CD14-positive monocyte (primary cell): ENCODE results near the gene PAEP. TPM values are rescaled to one million over a fixed set of nuclear protein-coding genes. Genes with fewer than 3 reads are reported as not detected.

Experiments
- DNase-seq, 3 donors: peaks; one replicate each; pipeline ENCODE4 v3.0.0-alpha.2; 2011 to 2022
- H2AFZ ChIP-seq: 2 replicates; pipeline ENCODE4 v1.6.0; 2012; ENCODE audit warnings: mild to moderate bottlenecking, low read depth, low read length, inconsistent platforms; ENCODE audit not compliant: insufficient read depth, poor library complexity, severe bottlenecking
- H3K27ac ChIP-seq, 2 donors: 1 replicate in 1 of 2; 2 replicates in 1 of 2; pipeline ENCODE4 v1.5.1; 2012 to 2013; ENCODE audit warnings: low read length in 2 of 2, control low read depth in 1 of 2, inconsistent platforms in 1 of 2, low read depth in 1 of 2, mild to moderate bottlenecking in 1 of 2
- H3K27me3 ChIP-seq, 2 donors: one replicate each; pipeline versions ENCODE4 v1.6.0 to v1.6.1; 2011 to 2013; ENCODE audit warnings: low read length in 2 of 2; ENCODE audit not compliant: control insufficient read depth in 2 of 2, insufficient read depth in 2 of 2
- H3K36me3 ChIP-seq, 2 donors: replicated peaks in 1 of 2; 1 replicate in 1 of 2; 2 replicates in 1 of 2; pipeline versions ENCODE4 v1.5.1 to v1.6.1; 2012 to 2013; ENCODE audit warnings: low read length in 2 of 2, control low read depth in 1 of 2, inconsistent platforms in 1 of 2, mild to moderate bottlenecking in 1 of 2; ENCODE audit not compliant: insufficient read depth in 2 of 2, control insufficient read depth in 1 of 2
- H3K4me1 ChIP-seq, 2 donors: 1 replicate in 1 of 2; 2 replicates in 1 of 2; pipeline versions ENCODE4 v1.5.1 to v1.6.1; 2012 to 2013; ENCODE audit warnings: low read length in 2 of 2, control low read depth in 1 of 2, inconsistent platforms in 1 of 2, mild to moderate bottlenecking in 1 of 2, moderate library complexity in 1 of 2; ENCODE audit not compliant: insufficient read depth in 2 of 2, control insufficient read depth in 1 of 2
- H3K4me2 ChIP-seq: replicated peaks from 2 replicates; pipeline ENCODE3; 2012; ENCODE audit warnings: low read length, moderate library complexity, mild to moderate bottlenecking; ENCODE audit not compliant: poor library complexity, severe bottlenecking; ENCODE audit errors: extremely low read depth
- H3K4me3 ChIP-seq, 3 experiments: fragments of 200-600 bp in 1 of 3; sonication (generic) in 1 of 3; replicated peaks in 1 of 3; 1 replicate in 2 of 3; 2 replicates in 1 of 3; pipeline ENCODE4 v1.5.1; 2011 to 2013; ENCODE audit warnings: low read length in 3 of 3, mild to moderate bottlenecking in 3 of 3, control low read depth in 2 of 3, low read depth in 2 of 3, inconsistent platforms in 1 of 3, moderate library complexity in 1 of 3
- H3K79me2 ChIP-seq: 2 replicates; pipeline ENCODE4 v1.6.0; 2012; ENCODE audit warnings: mild to moderate bottlenecking, control low read depth, inconsistent platforms, low read length, moderate library complexity; ENCODE audit not compliant: insufficient read depth
- H3K9ac ChIP-seq: 2 replicates; pipeline ENCODE4 v1.6.0; 2017; ENCODE audit warnings: low read length, mild to moderate bottlenecking; ENCODE audit not compliant: insufficient read depth, poor library complexity, severe bottlenecking
- H3K9me3 ChIP-seq, 2 donors: replicated peaks in 1 of 2; 1 replicate in 1 of 2; 2 replicates in 1 of 2; pipeline versions ENCODE4 v1.5.1 to v1.6.1; 2012 to 2013; ENCODE audit warnings: low read length in 2 of 2, control low read depth in 1 of 2; ENCODE audit not compliant: control insufficient read depth in 1 of 2, insufficient read depth in 1 of 2
- H4K20me1 ChIP-seq: 2 replicates; pipeline ENCODE4 v1.6.0; 2012; ENCODE audit warnings: mild to moderate bottlenecking, low read length, control low read depth, moderate library complexity; ENCODE audit not compliant: insufficient read depth
- H3K27ac Mint-ChIP-seq, 7 donors: one replicate each; pipeline ENCODE4 v1.8.0; 2020; ENCODE audit warnings: mild to moderate bottlenecking in 7 of 7, mixed read lengths in 7 of 7, moderate library complexity in 6 of 7, inconsistent platforms in 2 of 7
- H3K27me3 Mint-ChIP-seq, 3 donors: one replicate each; pipeline ENCODE4 v1.8.0; 2021 to 2022; ENCODE audit warnings: low read depth in 3 of 3, mild to moderate bottlenecking in 3 of 3, mixed read lengths in 3 of 3, moderate library complexity in 3 of 3, inconsistent platforms in 1 of 3
- H3K36me3 Mint-ChIP-seq, 2 donors: one replicate each; pipeline ENCODE4 v1.8.0; 2020; ENCODE audit warnings: mixed read lengths in 2 of 2, inconsistent platforms in 1 of 2, mild to moderate bottlenecking in 1 of 2
- H3K4me1 Mint-ChIP-seq: one replicate; pipeline ENCODE4 v1.8.0; 2020; ENCODE audit warnings: mild to moderate bottlenecking, mixed read lengths
- H3K4me3 Mint-ChIP-seq, 2 donors: one replicate each; pipeline ENCODE4 v1.8.0; 2020; ENCODE audit warnings: mild to moderate bottlenecking in 2 of 2, mixed read lengths in 2 of 2, moderate library complexity in 1 of 2
- H3K9me3 Mint-ChIP-seq, 7 donors: one replicate each; pipeline ENCODE4 v1.8.0; 2020 to 2022; ENCODE audit warnings: mixed read lengths in 7 of 7, mild to moderate bottlenecking in 6 of 7, moderate library complexity in 6 of 7, inconsistent platforms in 2 of 7
- CTCF ChIP-seq: fragments of 200-600 bp; IDR thresholded peaks from one replicate; pipeline ENCODE4 v1.8.0; 2022; ENCODE audit warnings: antibody characterized with exemption, mild to moderate bottlenecking
- WGBS: methylation state at CpG from one replicate; pipeline ENCODE4 v1.1.5; 2013; ENCODE audit warnings: missing lambda C conversion rate; ENCODE audit not compliant: insufficient coverage; 5-methylcytosine and 5-hydroxymethylcytosine counted together
- intact Hi-C, 2 donors: fragments of 100-400 bp; cut with micrococcal nuclease; formaldehyde crosslinking; loops; one replicate each; pipeline versions ENCODE4 v1.15.0 to v1.15.1; 2023
- polyA plus RNA-seq, 3 donors: library from polyadenylated mRNA; depleted of rRNA in 1 of 3; unstranded in 2 of 3; stranded (reverse) in 1 of 3; fragments of 300-500 nt in 2 of 3; fragments of >200 nt in 1 of 3; fragmentation: Illumina TruSeq in 2 of 3; gene quantifications; 1 replicate in 2 of 3; 2 replicates in 1 of 3; pipeline ENCODE4 v1.2.3, GENCODE V29; 2012 to 2021

Gene PAEP
- polyA plus RNA-seq, 3 donors = not detected

GRCh38 chr9:135590486-135591079, 29.0 kb downstream of the PAEP start:
- DNase-seq = no peak
- no peaks in the 10 kb centered on the region for H3K79me2 ChIP-seq
- Mint-ChIP-seq H3K4me1 (no peaks in the 10 kb centered on the region), H3K4me3 (no peak overlapping the region), H3K27me3 (peaks cover 0 to 3% (median 2%) of the 10 kb centered on the region in 3 donors), H3K9me3 (peaks cover 0 to 3% (median 0%) of the 10 kb centered on the region in 7 donors), H3K36me3 (no peaks in the 10 kb centered on the region), H3K27ac (no peak overlapping the region)
- 95% methylated on average over 13 of the region's 25 CpGs for WGBS
- H3K9me3 ChIP-seq = no peaks in the 10 kb centered on the region
- no peaks in the 10 kb centered on the region for H3K4me1 ChIP-seq
- no peak overlapping the region for H3K27ac ChIP-seq
- intact Hi-C loops = no loop called here
- no peaks in the 10 kb centered on the region for H3K36me3 ChIP-seq
- H3K9ac ChIP-seq = no peak overlapping the region
- no peak overlapping the region for H2AFZ ChIP-seq
- no peak for TF ChIP-seq CTCF
- H3K4me3 ChIP-seq = no peak overlapping the region
- H3K4me2 ChIP-seq = no peak overlapping the region
- H4K20me1 ChIP-seq = no peaks in the 10 kb centered on the region
- H3K27me3 ChIP-seq = no peaks in the 10 kb centered on the region

GRCh38 chr9:135591506-135592330, 30.2 kb downstream of the PAEP start:
- Histone ChIP-seq H3K36me3 (no peaks in the 10 kb centered on the region), H2AFZ (no peak overlapping the region), H3K4me2 (no peak overlapping the region), H3K9me3 (no peaks in the 10 kb centered on the region), H3K4me3 (no peak overlapping the region), H3K4me1 (no peaks in the 10 kb centered on the region), H3K79me2 (no peaks in the 10 kb centered on the region), H3K27ac (no peak overlapping the region), H3K27me3 (no peaks in the 10 kb centered on the region), H3K9ac (no peak overlapping the region), H4K20me1 (no peaks in the 10 kb centered on the region)
- TF ChIP-seq CTCF = no peak
- intact Hi-C loops = no loop called here
- H3K4me3 Mint-ChIP-seq = no peak overlapping the region
- DNase-seq = no peak
- peaks cover 0 to 3% (median 2%) of the 10 kb centered on the region in 7 donors for H3K9me3 Mint-ChIP-seq
- H3K36me3 Mint-ChIP-seq = no peaks in the 10 kb centered on the region
- peaks cover 2 to 7% (median 3%) of the 10 kb centered on the region in 3 donors for H3K27me3 Mint-ChIP-seq
- WGBS = 90% methylated on average over 19 of the region's 22 CpGs
- no peak overlapping the region for H3K27ac Mint-ChIP-seq
- no peaks in the 10 kb centered on the region for H3K4me1 Mint-ChIP-seq
